EL (cell line): Measurements from ENCODE around the gene SLC4A8.
A peak's percentile ranks its signal among the peaks of the same experiment; 100 is the strongest.

Experiments used
- DNase-seq: peaks from one replicate; pipeline ENCODE4 v3.0.0-alpha.2; 2016

Gene SLC4A8

GRCh38 chr12:51528852-51529650, 104.4 kb downstream of the SLC4A8 start:
- DNase-seq, result peak; percentile 79

- DNase-seq, result no peak
Observed at GRCh38 chr12:51529651-51529970, 105.0 kb downstream of the SLC4A8 start.

GRCh38 chr12:51530208-51530607, 105.6 kb downstream of the SLC4A8 start:
- DNase-seq, result no peak

GRCh38 chr12:51531284-51531977, 106.8 kb downstream of the SLC4A8 start:
- DNase-seq, result no peak

DNA sequence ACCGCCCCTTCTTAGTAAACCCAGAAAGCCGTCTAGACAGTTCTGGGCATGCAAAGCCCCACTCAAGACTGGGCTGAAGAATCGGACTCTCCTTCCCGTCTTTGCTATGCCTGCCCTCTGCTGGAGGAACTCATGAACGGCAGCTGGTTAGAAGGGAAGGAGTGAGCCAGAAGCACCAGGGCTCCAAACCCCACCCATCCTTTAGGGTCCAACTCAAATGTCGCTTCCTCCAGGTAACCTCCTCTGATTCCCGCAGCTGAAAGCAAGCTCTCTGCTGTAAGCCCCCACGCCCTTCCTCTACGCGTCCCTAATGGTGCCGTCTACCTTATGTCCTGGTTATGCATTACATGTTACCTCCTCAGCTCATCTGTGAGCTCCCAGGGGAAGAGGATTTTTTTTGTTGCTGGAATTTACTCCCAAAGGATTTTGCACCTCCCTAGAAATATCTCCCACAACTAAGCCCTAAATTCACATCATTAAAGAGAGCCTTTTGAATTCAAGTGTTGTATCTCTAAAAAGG, 107.4 kb downstream of the SLC4A8 start:
- DNase-seq, result peak; percentile 84

- no peak for DNase-seq
Observed at GRCh38 chr12:51533799-51534198, 109.2 kb downstream of the SLC4A8 start.

DNA sequence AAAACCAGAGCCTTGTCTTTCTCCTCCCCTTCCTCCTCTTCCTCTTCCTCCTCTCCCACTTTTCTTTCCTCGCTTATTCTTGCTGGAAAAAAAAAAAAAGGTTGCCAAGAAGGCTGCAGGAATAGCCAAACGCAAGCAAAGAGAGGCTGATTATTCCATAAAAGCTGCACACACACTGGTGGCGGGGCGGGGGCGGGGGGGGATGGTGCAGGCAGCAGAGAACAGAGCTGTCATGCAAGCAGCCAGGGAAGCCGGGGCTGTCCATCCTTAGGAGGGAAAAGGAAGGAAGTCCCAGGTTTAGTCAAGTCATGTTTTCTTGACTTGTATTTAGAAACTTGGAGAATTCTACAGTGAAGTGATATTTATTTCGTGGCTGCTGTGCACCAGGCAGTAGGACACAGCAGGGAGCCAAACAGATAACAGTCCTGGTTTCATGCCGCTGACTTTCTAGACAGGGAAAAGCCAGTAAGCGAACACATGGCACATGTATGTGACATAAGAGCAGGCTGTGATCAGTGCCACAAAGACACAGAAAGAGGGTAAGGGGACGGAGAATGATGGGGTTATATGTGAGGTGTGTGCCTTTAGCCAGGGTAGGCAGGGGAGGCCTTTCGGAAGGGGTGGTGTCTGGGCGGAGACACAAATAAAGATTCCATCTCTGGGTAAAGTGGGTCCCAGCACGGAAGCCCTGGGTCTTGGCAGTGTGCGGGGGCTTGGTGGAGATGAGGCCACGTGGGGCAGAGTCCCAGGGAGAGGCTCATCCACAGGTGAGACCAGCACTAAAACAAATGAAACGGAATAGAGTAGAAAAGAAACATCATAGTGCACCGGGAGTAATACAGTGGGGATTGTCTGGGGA, 109.8 kb downstream of the SLC4A8 start:
- DNase-seq, result no peak

DNA sequence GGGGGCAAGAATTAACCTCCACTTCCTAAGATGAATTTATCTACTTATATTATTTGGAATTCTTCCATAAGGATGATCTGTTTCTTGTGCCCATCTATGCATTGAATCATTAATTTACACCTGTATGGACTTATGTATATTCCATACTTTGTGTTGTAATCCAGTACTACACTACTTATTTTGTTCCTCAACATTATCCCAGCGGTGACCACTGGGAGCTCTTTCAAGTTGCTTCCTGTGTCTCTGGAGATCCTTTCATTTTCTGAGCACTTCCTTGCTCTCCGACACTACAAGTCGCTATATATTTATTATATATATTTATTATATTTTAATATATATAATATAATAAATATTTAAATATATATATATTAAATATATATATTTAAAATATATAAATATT, 111.5 kb downstream of the SLC4A8 start:
- DNase-seq, result no peak

DNA sequence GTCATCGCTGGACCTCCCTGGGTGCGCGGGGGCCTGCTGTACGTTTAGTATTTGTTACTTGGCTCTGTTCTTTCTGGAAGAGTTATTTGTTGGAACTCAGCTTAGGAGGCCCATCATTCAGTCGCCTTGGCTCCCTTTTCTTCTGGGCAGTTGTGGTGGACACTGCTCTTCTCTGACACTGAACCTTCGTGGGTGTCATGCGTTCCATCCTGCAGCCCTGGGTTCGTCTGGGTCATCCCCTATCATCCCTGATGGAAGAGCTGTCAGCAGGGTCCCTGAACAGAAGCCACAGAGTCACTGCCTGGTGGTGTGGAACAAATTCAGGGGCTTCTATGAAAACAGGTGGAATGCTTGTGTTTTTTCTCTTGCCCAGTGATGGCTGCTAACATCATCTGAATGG, 113.5 kb downstream of the SLC4A8 start:
- no peak for DNase-seq

GRCh38 chr12:51538599-51538998, 114.0 kb downstream of the SLC4A8 start:
- DNase-seq, result no peak

DNA sequence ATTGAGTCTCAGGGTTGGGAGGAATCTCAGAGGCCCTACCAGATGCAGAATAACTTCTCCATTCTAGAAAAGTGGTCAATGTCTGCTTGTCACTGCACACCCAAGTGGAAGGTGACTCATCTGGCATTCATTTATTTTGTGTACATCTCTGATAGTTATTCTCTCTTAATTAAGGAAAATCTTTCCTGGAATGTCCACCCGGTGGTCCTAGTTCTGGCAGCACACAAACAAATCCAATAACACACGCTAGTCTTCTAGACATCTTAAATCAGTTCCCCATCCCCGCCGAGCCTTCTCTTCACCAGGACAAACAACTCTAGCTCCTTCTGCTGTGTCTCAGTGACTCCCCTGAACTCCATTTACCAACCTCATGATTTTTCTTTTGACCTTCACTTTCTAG, 116.4 kb downstream of the SLC4A8 start:
- DNase-seq, result no peak

GRCh38 chr12:51546097-51546496, 121.5 kb downstream of the SLC4A8 start:
- DNase-seq, result no peak

GRCh38 chr12:51547606-51548005, 123.0 kb downstream of the SLC4A8 start:
- DNase-seq, result no peak

DNA sequence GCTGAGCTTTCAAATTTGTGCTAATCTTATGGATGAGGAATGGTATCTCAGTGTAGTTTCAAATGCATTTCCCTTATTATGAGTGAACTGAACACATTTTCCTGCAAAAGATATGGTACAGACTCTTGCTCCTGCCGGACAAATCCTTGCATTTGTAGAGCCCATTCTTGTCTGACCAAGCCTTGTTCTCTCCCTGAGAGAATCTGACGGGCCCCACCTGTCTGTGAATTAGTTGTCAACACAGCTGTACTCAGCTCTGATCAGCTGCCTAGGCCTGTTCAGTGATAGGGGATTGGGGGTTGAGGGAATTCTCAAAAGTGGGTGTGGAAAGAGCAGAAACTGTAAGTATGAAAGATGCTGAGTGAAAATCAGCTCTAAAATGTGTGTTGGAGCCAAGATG, 123.6 kb downstream of the SLC4A8 start:
- no peak for DNase-seq

DNA sequence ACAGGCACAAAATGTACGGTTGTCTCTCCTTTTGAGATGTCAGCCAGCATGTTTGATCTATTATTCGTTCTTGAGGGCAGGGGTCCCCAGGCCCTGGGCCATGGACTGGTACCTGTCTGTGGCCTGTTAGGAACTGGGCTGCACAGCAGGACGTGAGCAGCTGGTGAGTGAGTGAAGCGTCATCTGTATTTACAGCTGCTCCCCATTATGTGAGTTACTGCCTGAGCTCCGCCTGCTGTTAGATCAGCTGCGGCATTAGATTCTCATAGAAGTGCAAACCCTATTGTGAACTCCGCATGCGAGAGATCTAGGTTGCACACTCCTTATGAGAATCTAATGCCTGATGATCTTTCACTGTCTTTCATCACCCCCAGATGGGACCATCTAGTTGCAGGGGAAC, 125.0 kb downstream of the SLC4A8 start:
- DNase-seq, result no peak
